HG02973 (cell line): ENCODE data around the gene CBX3.
"Not testable (repeated sequence)": the region's sequence is repeated elsewhere in the genome, so short reads cannot be mapped to it uniquely, and the experiment has no call there.

Experiments used
- ATAC-seq: cut with Tn5 transposase; IDR thresholded peaks from one replicate; pipeline ENCODE4 v1.9.1; 2021; ENCODE audit warnings: moderate library complexity; ENCODE audit not compliant: unreplicated experiment

CBX3 gene

GRCh38 chr7:26169271-26169670 is 32.3 kb upstream of the CBX3 start:
- no peak for ATAC-seq

DNA sequence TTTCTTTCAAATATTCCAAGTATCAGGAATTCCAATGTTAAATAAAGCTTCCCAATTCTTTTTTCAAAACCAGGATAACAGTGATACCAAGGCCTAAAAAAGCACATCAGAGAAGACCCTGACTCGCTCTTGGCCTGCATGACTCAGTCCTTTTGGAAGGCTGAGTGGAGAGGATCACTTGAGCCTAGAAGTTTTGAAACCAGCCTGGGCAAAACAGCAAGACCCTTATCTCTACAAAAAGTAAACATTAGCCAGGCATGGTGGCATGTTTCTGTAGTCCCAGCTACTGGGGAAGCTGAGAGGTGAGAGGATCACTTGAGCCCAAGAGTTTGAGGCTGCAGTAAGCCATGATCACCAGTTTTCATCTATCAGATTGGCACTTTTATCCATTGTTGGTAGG is 30.9 kb upstream of the CBX3 start:
- no peak for ATAC-seq

DNA sequence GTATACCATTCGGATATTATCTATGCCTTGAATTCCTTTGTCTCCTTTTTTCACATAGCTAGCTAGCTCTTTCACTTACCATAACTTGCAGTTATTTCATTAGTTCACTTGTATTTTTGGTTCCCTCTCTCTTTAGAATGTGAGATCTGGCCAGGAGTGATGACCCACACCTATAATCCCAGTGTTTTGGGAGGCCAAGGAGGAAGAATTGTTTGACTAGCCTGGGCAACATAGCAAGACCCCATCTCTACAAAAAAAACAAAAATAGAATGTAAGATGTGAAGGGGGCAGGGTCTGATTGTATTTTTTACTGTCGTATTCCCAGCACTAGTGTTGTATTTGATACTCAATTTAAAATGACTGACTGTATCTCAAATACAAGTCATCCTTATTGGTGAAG is 29.9 kb upstream of the CBX3 start:
- ATAC-seq = no peak

DNA sequence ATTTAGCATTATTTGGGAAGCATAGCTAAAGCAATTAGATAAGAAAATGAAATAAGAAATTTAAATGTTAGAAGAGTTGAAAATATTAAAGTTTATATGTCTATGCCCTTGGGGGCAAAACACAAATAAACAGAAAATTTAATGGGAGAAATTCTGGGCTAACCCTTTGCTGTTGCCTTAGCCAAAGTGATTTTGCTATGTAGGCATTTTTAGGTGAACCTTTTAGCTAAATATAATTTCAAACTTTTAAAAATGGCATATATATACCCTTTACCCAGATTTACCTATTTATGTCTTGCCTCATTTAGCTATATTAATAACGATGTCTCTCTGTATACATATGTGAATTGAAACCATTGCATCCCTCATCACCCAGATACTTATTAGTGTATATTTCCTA is 29.5 kb upstream of the CBX3 start:
- no peak for ATAC-seq

- not testable (repeated sequence) for ATAC-seq
Observed at GRCh38 chr7:26175903-26176302, 25.6 kb upstream of the CBX3 start.

GRCh38 chr7:26176696-26177095 is 24.8 kb upstream of the CBX3 start:
- ATAC-seq = not testable (repeated sequence)

GRCh38 chr7:26177269-26177668 is 24.3 kb upstream of the CBX3 start:
- ATAC-seq = not testable (repeated sequence)

- no peak for ATAC-seq
Observed at GRCh38 chr7:26178272-26178960, 23.1 kb upstream of the CBX3 start.

DNA sequence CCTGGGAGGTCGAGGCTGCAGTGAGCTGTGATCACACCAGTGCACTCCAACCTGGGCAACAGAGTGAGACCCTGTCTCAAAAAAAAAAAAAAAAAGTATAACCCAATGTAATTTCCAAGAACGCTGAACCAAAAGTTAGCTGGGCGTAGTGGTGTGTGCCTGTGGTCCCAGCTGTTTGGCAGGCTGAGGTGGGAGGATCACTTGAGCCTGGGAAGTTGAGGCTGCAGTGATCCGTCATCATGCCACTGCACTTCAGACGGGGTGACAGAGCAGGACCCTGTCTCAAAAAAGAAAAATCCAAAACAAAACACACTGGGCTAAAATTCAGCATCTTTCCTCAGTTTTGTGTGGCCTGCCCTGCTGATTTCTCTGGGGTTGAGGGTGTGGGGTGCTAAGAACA is 22.1 kb upstream of the CBX3 start:
- ATAC-seq = no peak

- no peak for ATAC-seq
Observed at GRCh38 chr7:26179826-26180497, 21.6 kb upstream of the CBX3 start.

DNA sequence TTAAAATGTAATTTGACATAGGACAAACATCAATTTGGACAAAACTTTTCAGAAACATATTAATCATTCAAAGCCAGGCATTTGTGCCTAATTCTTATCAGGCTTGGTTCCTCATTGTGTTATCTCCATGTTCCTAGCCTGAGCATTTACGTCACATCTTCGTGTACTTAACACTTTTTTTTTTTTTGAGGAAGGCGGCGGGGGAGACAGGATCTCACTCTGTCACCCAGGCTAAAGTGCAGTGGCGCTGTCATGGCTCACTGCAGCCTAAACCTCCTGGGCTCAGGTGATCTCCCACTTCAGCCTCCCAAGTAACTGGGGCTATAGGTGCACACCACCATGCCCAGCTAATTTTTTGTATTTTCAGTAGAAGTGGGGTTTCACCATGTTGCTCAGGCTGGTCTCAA is 20.8 kb upstream of the CBX3 start:
- ATAC-seq = no peak

GRCh38 chr7:26181474-26182227 is 19.9 kb upstream of the CBX3 start:
- ATAC-seq = no peak

- no peak for ATAC-seq
Observed at GRCh38 chr7:26182283-26182682, 19.3 kb upstream of the CBX3 start.

- no peak for ATAC-seq
Observed at GRCh38 chr7:26182706-26183105, 18.8 kb upstream of the CBX3 start.

DNA sequence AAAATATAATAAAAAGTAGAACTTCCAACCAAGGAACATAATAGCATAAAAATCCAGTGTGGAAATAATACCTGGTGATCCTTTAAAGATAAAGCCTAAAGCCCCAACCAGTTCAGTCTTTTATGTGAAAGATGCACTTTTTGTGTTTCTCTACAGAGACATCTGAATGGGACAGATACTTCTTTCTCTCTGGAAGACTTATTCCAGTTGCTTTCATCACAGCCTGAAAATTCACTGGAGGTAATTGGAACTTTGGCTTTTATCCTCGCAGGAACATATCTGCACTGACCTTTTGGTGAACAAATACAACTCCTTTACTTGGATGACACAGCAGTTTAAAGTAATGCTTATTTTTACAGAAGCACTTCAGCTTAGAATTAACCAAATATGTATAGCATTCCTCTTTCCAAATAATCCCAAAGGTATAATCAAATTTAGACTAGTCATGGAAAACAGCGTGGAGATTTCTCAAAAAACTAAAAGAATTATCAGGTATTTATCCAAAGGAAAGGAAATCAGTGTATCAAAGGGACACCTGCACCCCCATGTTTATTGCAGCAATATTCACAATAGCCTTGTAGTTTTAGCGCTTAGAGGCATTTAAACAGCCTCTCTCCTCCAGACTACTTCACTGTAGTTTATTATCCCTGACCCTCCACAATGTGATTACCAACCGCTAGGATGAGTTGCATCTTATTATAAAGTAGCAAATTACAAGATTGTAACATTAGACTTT is 17.8 kb upstream of the CBX3 start:
- no peak for ATAC-seq

- ATAC-seq = not testable (repeated sequence)
Observed at GRCh38 chr7:26184281-26185101, 17.1 kb upstream of the CBX3 start.

- no peak for ATAC-seq
Observed at GRCh38 chr7:26185131-26185843, 16.3 kb upstream of the CBX3 start.

DNA sequence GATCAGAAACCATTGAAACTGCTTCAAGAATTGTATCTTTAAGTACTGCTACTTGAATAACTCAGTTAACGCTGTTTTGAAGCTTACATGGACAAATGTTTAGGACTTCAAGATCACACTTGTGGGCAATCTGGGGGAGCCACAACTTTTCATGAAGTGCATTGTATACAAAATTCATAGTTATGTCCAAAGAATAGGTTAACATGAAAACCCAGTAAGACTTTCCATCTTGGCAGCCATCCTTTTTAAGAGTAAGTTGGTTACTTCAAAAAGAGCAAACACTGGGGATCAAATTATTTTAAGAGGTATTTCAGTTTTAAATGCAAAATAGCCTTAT is 15.7 kb upstream of the CBX3 start:
- ATAC-seq = no peak

GRCh38 chr7:26186364-26187311 is 14.9 kb upstream of the CBX3 start:
- ATAC-seq = no peak
